GM12891 (cell line): ENCODE results near the gene C5orf58.

Experiments
- DNase-seq: peaks from one replicate; pipeline ENCODE4 v3.0.0; 2011; ENCODE audit warnings: low spot score; ENCODE audit not compliant: insufficient read length
- FAIRE-seq: peaks from 2 replicates; lab custom pipeline; 2011; peaks lifted over from hg19 to GRCh38; lab: Jason Lieb, UNC
- PAX5 ChIP-seq: IDR thresholded peaks from 2 replicates; pipeline ENCODE4 v1.6.1; 2011; ENCODE audit warnings: low read length, moderate library complexity, mild to moderate bottlenecking; ENCODE audit not compliant: insufficient read depth, severe bottlenecking
- POLR2A ChIP-seq: IDR thresholded peaks from 2 replicates; pipeline ENCODE4 v1.6.1; 2011; ENCODE audit warnings: low read depth, low read length, control low read depth
- POLR2AphosphoS5 ChIP-seq: IDR thresholded peaks from 2 replicates; pipeline ENCODE4 v1.6.1; 2011; ENCODE audit warnings: low read depth, low read length, control low read depth
- POU2F2 ChIP-seq: IDR thresholded peaks from 2 replicates; pipeline ENCODE4 v1.6.1; 2011; ENCODE audit warnings: low read depth, mild to moderate bottlenecking, control low read depth, low read length, moderate library complexity
- SPI1 ChIP-seq: IDR thresholded peaks from 2 replicates; pipeline ENCODE4 v1.6.1; 2011; ENCODE audit warnings: low read depth, low read length, control low read depth
- TAF1 ChIP-seq: IDR thresholded peaks from 2 replicates; pipeline ENCODE4 v1.6.1; 2011; ENCODE audit warnings: low read depth, low read length, control low read depth

The C5orf58 gene

DNA sequence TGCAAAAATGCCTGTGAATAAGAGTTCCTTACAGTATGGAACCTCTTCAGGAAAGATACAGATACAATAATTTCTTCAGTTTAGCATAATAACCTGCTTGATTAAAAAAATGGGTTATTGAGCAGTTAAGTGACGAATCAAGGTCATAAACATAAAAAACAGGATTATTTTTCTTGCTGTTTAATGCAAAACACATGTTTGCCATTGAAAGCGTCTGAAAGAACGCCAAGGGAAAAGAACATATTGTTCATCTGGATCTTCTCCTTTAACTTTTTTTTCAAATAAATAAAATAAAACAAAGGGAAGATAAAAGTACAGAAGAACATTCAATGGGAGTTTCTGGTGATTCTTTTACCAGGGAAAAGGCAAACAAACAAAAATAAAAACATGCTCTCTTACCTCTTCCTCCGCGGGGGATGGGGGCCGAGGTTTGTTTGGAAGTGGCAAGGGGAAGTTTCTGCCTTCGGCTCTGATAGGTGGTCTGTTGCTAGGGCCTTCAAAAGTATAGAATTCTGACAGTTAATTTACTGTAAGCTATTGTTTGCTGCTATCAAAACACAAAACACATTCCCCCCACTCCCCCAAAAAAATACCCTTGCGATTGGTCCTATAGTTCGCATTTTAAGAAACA is 20.1 kb downstream of the C5orf58 start:
- FAIRE-seq (no peak), DNase-seq (no peak)
- no peak for TF ChIP-seq POU2F2
- TF ChIP-seq SPI1: no peak

DNA sequence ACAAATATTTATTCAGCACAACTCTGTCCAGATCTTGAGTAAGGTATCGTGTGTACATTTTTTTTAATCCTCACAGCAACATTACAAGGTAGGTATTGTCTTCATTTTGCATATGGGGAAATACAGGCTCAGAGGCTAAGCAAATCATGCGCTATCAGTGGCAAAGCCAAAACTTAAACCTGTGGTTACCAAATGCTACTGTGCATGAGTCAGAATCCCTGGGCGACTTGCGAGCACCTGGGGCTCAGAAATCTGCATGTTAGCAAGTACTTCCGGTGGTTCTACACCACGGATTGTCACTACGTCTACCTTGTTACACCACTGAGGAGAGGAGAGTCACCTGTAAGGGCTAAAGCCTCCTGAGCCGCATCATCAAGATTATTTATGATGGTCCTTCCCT is 21.3 kb downstream of the C5orf58 start:
- TF ChIP-seq SPI1: no peak
- peak; percentile 95 for TF ChIP-seq POU2F2
- FAIRE-seq (peak; percentile 94), DNase-seq (peak; percentile 33)

DNA sequence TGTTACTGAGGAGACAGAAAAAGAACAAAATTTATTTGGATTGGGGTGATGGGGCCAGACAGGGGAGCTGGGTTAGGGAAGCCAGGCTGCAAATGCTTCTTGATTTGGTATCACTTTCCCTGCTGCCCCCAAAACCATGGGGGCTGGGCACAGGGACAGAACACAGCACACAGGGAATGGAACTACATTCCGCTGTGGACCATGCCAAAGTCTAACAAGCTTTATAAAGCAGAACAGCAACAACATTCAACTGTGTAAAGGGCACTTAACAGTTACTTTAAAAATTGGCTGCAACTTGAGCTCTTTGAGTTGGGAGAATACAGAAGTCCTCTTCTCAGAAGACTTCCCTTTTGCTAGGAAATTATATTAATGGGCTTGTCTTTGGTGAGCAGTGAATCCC is 23.8 kb downstream of the C5orf58 start:
- TF ChIP-seq PAX5: no peak
- TF ChIP-seq POLR2A: no peak
- TF ChIP-seq SPI1: no peak
- no peak for TF ChIP-seq POU2F2
- TF ChIP-seq TAF1: no peak
- no peak for TF ChIP-seq POLR2AphosphoS5
- FAIRE-seq (no peak), DNase-seq (no peak)

DNA sequence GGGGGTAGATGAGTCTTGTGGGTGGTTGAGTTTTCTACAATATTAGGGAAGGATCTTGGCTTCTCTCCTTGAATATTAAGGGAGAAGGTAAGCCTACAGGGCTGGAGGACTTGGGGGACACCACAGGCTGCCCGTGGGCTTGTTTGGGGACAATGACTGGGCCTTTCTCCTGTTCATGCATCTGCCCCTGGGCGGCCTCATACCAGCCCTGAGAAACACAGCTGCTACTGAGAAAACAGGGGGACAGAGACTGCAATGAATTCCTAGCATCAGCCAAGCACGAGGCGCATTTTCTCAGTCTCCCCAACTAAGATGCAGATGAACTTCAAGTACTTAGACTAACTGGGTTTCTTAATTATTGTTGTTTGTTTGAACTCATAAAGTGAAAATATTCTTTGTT is 24.6 kb downstream of the C5orf58 start:
- no peak for TF ChIP-seq POLR2AphosphoS5
- TF ChIP-seq TAF1: no peak
- TF ChIP-seq POLR2A: no peak
- no peak for TF ChIP-seq PAX5
- TF ChIP-seq SPI1: no peak
- no peak for TF ChIP-seq POU2F2
- FAIRE-seq (no peak), DNase-seq (no peak)

DNA sequence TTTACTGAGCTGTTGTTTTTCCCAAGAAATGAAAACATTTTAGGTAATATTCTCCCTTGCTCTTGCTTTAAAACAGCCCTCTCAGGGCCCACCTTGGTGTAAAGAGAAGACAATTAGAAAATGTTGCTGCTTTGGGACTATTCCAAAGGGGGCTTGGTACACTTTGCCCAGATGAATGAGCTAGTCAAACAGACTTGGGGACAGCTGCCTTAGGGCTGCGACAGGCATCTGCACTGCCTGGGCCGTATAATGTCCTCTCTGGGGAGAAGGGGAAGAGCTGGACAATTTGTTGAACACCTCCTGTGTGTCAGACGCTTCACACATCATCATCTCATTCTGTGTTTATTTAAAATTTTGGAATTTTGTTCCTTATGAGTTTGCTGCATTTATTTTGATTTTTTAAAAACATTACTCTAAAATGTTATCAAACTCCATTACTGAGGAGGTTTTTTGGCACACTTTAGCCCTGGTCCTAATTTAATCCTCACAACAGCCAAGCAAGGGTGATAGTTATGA is 28.8 kb downstream of the C5orf58 start:
- TF ChIP-seq TAF1 (no peak), POLR2A (no peak), POU2F2 (no peak), SPI1 (no peak), PAX5 (no peak), POLR2AphosphoS5 (no peak)
- DNase-seq (no peak), FAIRE-seq (no peak)

DNA sequence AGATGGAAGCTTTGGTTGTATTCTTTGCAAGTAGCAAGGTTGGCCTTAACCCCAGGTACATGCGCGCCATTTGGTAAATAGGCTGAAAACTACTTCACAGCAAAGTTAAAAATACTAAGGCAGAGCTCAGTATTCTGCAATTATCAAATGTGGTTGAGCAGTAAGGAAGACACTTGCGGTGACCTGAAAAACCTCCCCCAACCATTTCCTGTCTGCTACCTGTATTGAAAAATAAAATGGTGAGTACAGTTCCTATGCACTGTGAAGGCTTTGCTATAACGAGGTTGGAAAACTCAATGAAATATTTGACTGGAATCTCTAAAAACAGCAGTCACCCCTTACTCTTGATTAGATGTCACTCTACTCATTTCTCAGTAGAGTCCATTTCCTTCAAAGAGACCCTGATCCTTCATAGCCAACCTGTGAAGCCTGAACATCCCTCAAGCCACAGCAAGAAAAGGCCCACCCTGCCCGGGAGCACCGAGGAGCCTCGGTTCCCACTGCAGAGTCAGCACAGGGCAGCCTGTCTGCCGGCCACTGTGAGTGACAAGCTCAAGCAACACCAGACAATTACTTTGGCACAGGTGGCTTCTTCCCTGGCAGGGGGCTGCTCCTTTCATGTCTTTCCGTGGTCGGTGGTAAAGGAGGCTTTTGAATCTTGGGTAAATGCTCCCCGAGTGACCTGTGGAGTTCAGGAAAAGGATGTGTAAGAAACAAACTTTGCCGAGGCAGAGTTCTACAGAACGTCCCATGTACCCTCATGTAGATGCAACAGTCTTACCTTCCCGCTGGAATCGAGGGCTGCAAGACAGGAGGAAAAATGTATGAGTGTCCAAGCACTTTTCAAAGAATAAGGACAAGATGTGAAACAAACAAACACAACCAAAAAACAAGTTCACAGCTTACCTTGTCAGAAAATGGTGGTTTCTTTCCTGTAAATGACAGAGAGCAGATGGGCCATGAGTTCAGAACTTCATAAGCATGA is 29.6 kb downstream of the C5orf58 start:
- TF ChIP-seq SPI1 (no peak), POLR2A (no peak), PAX5 (no peak), POLR2AphosphoS5 (no peak), POU2F2 (no peak), TAF1 (no peak)
- DNase-seq (no peak), FAIRE-seq (no peak)

DNA sequence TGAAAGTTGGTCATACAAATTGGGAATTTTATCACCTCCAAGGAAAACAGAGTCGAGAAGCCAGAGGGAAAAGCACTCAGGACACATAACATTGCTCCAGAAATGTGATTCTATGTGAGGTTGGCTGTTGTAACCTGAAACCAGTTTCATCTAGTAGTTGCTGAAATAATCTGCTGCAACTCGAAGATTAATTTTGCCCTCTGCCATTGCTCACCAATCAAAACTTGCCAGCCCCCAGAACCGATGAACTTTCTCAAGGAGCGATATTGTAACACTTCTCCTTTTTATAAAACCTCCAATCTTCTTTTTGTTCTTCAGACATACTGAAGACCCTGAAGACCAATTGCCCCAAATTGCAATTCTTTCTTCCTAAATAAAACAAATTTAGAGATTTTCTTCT is 31.1 kb downstream of the C5orf58 start:
- TF ChIP-seq POU2F2 (no peak), TAF1 (no peak), POLR2A (no peak), POLR2AphosphoS5 (no peak), PAX5 (no peak), SPI1 (no peak)
- no peak for FAIRE-seq
- no peak for DNase-seq

DNA sequence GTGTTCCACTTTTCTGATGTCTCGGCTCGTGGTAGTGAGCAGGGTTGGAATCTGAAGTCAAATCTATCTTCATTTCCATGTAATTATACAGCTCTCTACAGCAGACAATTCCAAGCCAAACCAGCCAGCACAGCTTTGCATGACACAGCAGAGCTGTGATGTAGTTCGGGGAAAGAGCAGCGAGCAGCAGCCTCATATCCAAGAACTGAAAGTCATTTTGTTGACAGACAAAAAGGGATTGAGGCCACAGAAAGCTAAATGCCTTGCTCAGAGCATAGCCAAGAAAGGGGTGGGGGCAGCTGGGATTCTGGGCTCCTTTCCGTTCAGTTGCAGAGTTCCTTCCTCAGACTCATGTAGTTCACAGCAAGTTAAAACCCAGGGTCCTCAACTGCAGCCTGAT is 32.7 kb downstream of the C5orf58 start:
- FAIRE-seq: no peak
- no peak for TF ChIP-seq POLR2A
- no peak for TF ChIP-seq PAX5
- TF ChIP-seq POLR2AphosphoS5: no peak
- no peak for TF ChIP-seq POU2F2
- TF ChIP-seq TAF1: no peak
- no peak for TF ChIP-seq SPI1
- DNase-seq: no peak

DNA sequence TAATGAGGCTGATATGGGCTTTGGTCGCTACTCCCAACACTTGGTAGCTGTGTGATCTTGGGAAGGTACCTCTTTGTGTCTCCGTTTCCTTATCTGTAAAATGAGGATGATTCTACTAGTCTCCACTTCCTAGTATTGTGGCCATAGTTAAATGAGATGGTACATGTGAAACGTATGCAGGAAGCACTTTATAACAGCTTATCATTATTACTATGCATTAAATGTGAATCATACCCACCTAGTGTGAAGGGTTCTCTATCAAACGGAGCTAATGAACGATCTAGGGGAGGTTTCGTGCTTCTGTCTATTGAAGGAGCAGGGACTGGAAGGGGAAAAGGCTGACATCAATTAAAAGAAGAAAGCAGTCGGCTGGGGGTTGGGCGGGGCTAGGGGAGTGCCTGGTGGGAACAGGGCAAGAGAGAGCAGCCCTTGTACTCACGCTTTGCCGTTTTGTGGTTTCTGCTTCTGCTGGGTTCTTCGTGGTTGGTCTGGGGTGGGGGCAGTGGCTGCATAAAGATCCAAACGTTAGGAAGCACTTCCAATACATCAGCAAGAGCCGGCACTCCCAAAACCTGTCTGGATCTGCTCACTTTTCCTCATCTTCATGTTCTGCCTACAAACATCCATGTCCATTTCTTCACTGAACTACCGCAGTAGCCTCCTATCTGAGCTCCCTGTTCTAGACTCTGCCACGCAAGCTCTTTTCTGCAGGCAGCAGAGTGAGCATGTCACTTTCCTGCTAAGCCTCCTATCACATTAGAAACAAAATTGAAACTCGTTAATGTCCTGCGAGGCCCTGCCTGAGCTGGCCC is 34.0 kb downstream of the C5orf58 start:
- DNase-seq (no peak), FAIRE-seq (no peak)
- TF ChIP-seq SPI1 (no peak), POU2F2 (no peak), TAF1 (no peak), PAX5 (no peak), POLR2A (no peak), POLR2AphosphoS5 (no peak)
